Spleen (tissue), 7 donors: ENCODE data around the gene CHD6.

Experiments
- CTCF ChIP-seq, 11 experiments: fragments of 200-600 bp in 7 of 11; fragments of 450-650 bp in 4 of 11; sonication (generic) in 4 of 11; IDR thresholded peaks in 8 of 11; conservative IDR thresholded peaks in 3 of 11; 1 replicate in 7 of 11; 2 replicates in 4 of 11; pipeline versions ENCODE4 v1.4.0 to v1.8.0; 2016 to 2021; ENCODE audit warnings: antibody characterized with exemption in 11 of 11, inconsistent platforms in 4 of 11, mild to moderate bottlenecking in 1 of 11
- POLR2A ChIP-seq, 3 donors: fragments of 450-650 bp; IDR thresholded peaks; one replicate each; pipeline ENCODE4 v1.5.1; 2017; ENCODE audit warnings: antibody characterized with exemption in 3 of 3, mild to moderate bottlenecking in 1 of 3
- POLR2AphosphoS5 ChIP-seq, 3 donors: sonication (generic); formaldehyde crosslinking; IDR thresholded peaks; one replicate each; pipeline ENCODE4 v1.5.1; 2017; ENCODE audit warnings: antibody characterized with exemption in 3 of 3
- donor health status: DM: no; HTN: no; CAD: no; lungs with moderate emphysema.
- donor health status: DM: no; HTN: no; CAD: no.
- donor health status: DM: no; HTN: no; CAD: no.

GRCh38 chr20:41462372-41463161, 155.6 kb downstream of the CHD6 start:
- TF ChIP-seq CTCF (IDR thresholded peaks at IDR 0.05 in 8 of 11, conservative IDR thresholded peaks at IDR 0.05 in 3 of 11) (no peak), POLR2A (IDR thresholded peaks at IDR 0.05) (no peak), POLR2AphosphoS5 (IDR thresholded peaks at IDR 0.05) (no peak)
